ENCODE results near the gene C17orf67. TPM values are rescaled to one million over a fixed set of nuclear protein-coding genes. Genes with fewer than 3 reads are reported as not detected.

The C17orf67 gene
- total RNA-seq, 1 donor from 2014 or later = 2.7 TPM

GRCh38 chr17:56803071-56803470, 30.6 kb downstream of the C17orf67 start:
- H3K4me1 ChIP-seq = peaks cover 9% of the 10 kb centered on the region
- TF ChIP-seq POLR2A (IDR thresholded peaks at IDR 0.05) = no peak
- no peak for TF ChIP-seq POLR2AphosphoS5 (IDR thresholded peaks at IDR 0.05; ENCODE audit: insufficient read depth in 1 of 2, low read depth in 1 of 2)
- no peak for TF ChIP-seq CTCF (IDR thresholded peaks at IDR 0.05)
- H3K4me3 ChIP-seq = no peak overlapping the region
- no peaks in the 10 kb centered on the region for H3K36me3 ChIP-seq
- intact Hi-C loops (cut with DNase I) = no loop called here
- no peak overlapping the region for H3K27ac ChIP-seq
- no peak for DNase-seq (ENCODE audit: extremely low spot score in 2 of 2)
- no peaks in the 10 kb centered on the region for H3K9me3 ChIP-seq
- no peaks in the 10 kb centered on the region for H3K27me3 ChIP-seq

GRCh38 chr17:56801459-56802178, 32.1 kb downstream of the C17orf67 start:
- H3K27ac ChIP-seq = no peak overlapping the region
- H3K4me3 ChIP-seq = no peak overlapping the region
- intact Hi-C loops (cut with DNase I) = no loop called here
- no peaks in the 10 kb centered on the region for H3K9me3 ChIP-seq
- H3K27me3 ChIP-seq = no peaks in the 10 kb centered on the region
- no peak for DNase-seq (ENCODE audit: extremely low spot score in 2 of 2)
- TF ChIP-seq POLR2A (IDR thresholded peaks at IDR 0.05) = no peak
- TF ChIP-seq CTCF (IDR thresholded peaks at IDR 0.05) = no peak
- no peak for TF ChIP-seq POLR2AphosphoS5 (IDR thresholded peaks at IDR 0.05; ENCODE audit: insufficient read depth in 1 of 2, low read depth in 1 of 2)
- H3K36me3 ChIP-seq = no peaks in the 10 kb centered on the region
- peaks cover 9% of the 10 kb centered on the region for H3K4me1 ChIP-seq

- Histone ChIP-seq H3K4me3 (no peak overlapping the region), H3K27me3 (no peaks in the 10 kb centered on the region), H3K9me3 (no peaks in the 10 kb centered on the region), H3K27ac (no peak overlapping the region), H3K36me3 (no peaks in the 10 kb centered on the region), H3K4me1 (no peaks in the 10 kb centered on the region)
- intact Hi-C loops (cut with DNase I) = no loop called here
- no peak for TF ChIP-seq POLR2A (IDR thresholded peaks at IDR 0.05)
- no peak for TF ChIP-seq POLR2AphosphoS5 (IDR thresholded peaks at IDR 0.05; ENCODE audit: insufficient read depth in 1 of 2, low read depth in 1 of 2)
- TF ChIP-seq CTCF (IDR thresholded peaks at IDR 0.05) = no peak
- DNase-seq (ENCODE audit: extremely low spot score in 2 of 2) = no peak
Observed at GRCh38 chr17:56798916-56799315, 34.8 kb downstream of the C17orf67 start.

GRCh38 chr17:56796536-56796935, 37.2 kb downstream of the C17orf67 start:
- Histone ChIP-seq H3K36me3 (no peaks in the 10 kb centered on the region), H3K27ac (no peak overlapping the region), H3K4me3 (no peak overlapping the region), H3K9me3 (no peaks in the 10 kb centered on the region), H3K4me1 (no peaks in the 10 kb centered on the region), H3K27me3 (no peaks in the 10 kb centered on the region)
- TF ChIP-seq CTCF (IDR thresholded peaks at IDR 0.05) (no peak), POLR2AphosphoS5 (IDR thresholded peaks at IDR 0.05; ENCODE audit: insufficient read depth in 1 of 2, low read depth in 1 of 2) (no peak), POLR2A (IDR thresholded peaks at IDR 0.05) (no peak)
- no peak for DNase-seq (ENCODE audit: extremely low spot score in 2 of 2)
- intact Hi-C loops (cut with DNase I) = no loop called here

GRCh38 chr17:56795221-56795865, 38.4 kb downstream of the C17orf67 start:
- TF ChIP-seq CTCF (IDR thresholded peaks at IDR 0.05) (no peak), POLR2A (IDR thresholded peaks at IDR 0.05) (no peak), POLR2AphosphoS5 (IDR thresholded peaks at IDR 0.05; ENCODE audit: insufficient read depth in 1 of 2, low read depth in 1 of 2) (no peak)
- no peak for DNase-seq (ENCODE audit: extremely low spot score in 2 of 2)
- H3K9me3 ChIP-seq = no peaks in the 10 kb centered on the region
- H3K4me1 ChIP-seq = no peaks in the 10 kb centered on the region
- H3K27ac ChIP-seq = no peak overlapping the region
- no peaks in the 10 kb centered on the region for H3K36me3 ChIP-seq
- no peaks in the 10 kb centered on the region for H3K27me3 ChIP-seq
- intact Hi-C loops (cut with DNase I) = no loop called here
- no peak overlapping the region for H3K4me3 ChIP-seq
